Gastrocnemius medialis (tissue), 4 donors: Measurements from ENCODE around the gene KRTAP4-7. TPM values are rescaled to one million over a fixed set of nuclear protein-coding genes. Genes with fewer than 3 reads are reported as not detected.
"Not testable (repeated sequence)": the region's sequence is repeated elsewhere in the genome, so short reads cannot be mapped to it uniquely, and the experiment has no call there.

Experiments used
- ATAC-seq, 2 donors: fragments of 150-250 bp; one replicate each; pipeline ENCODE4 v1.9.1; 2016
- DNase-seq, 2 donors: peaks; one replicate each; pipeline ENCODE4 v3.0.0-alpha.2; 2019
- H3K27ac ChIP-seq, 4 donors: fragments of 200-600 bp; sonication (generic); 1 replicate in 1 of 4; 2 replicates in 3 of 4; pipeline ENCODE4 v1.5.1; 2016 to 2018; ENCODE audit warnings: mild to moderate bottlenecking in 2 of 4, moderate library complexity in 1 of 4
- H3K27me3 ChIP-seq, 3 donors: fragments of 200-600 bp; sonication (generic) in 2 of 3; 1 replicate in 1 of 3; 2 replicates in 2 of 3; pipeline versions ENCODE4 v1.5.1 to v1.6.0; 2016 to 2019; ENCODE audit warnings: mild to moderate bottlenecking in 1 of 3, moderate library complexity in 1 of 3
- H3K36me3 ChIP-seq, 2 donors: fragments of 200-600 bp; sonication (generic) in 1 of 2; one replicate each; pipeline ENCODE4 v1.5.1; 2017 to 2018
- H3K4me1 ChIP-seq, 2 donors: fragments of 200-600 bp; sonication (generic) in 1 of 2; one replicate each; pipeline ENCODE4 v1.5.1; 2016 to 2017; ENCODE audit warnings: mild to moderate bottlenecking in 2 of 2
- H3K4me3 ChIP-seq, 4 donors: fragments of 200-600 bp; sonication (generic) in 3 of 4; 1 replicate in 1 of 4; 2 replicates in 3 of 4; pipeline ENCODE4 v1.5.1; 2016 to 2019; ENCODE audit warnings: mild to moderate bottlenecking in 2 of 4
- H3K9me3 ChIP-seq, 3 donors: fragments of 200-600 bp; sonication (generic) in 2 of 3; 1 replicate in 1 of 3; 2 replicates in 2 of 3; pipeline ENCODE4 v1.5.1; 2016 to 2019
- POLR2A ChIP-seq, 2 donors: fragments of 450-650 bp; IDR thresholded peaks; one replicate each; pipeline ENCODE4 v1.6.1; 2017; ENCODE audit warnings: antibody characterized with exemption in 2 of 2, mild to moderate bottlenecking in 2 of 2, moderate library complexity in 2 of 2
- in situ Hi-C, 4 donors: fragments of 200-750 bp; cut with MboI; loops; one replicate each; pipeline versions ENCODE4 v1.15.0 to v1.8.0; 2017; ENCODE audit warnings: low sequenced_read_pairs in 4 of 4
- intact Hi-C: fragments of 100-400 bp; cut with DNase I; formaldehyde crosslinking; loops from one replicate; pipeline ENCODE4 v1.15.1; 2023; ENCODE audit warnings: low total_unique reads
- total RNA-seq, 4 donors: library from RNA; depleted of rRNA; stranded (reverse); fragments of >200 nt; gene quantifications; one replicate each; pipeline versions ENCODE4 v1.1.0 to v1.2.3, GENCODE V29; 2016
- TF ChIP-seq, protein P1 (sequence below), 5 experiments: fragments of 450-650 bp in 3 of 5; fragments of 200-600 bp in 2 of 5; sonication (generic) in 2 of 5; IDR thresholded peaks in 4 of 5; conservative IDR thresholded peaks in 1 of 5; 1 replicate in 4 of 5; 2 replicates in 1 of 5; pipeline ENCODE4 v1.5.1; 2016 to 2019; ENCODE audit warnings: antibody characterized with exemption in 5 of 5, mild to moderate bottlenecking in 3 of 5, moderate library complexity in 3 of 5

The KRTAP4-7 gene
- total RNA-seq, 4 donors from 2014 or later, result not detected

DNA sequence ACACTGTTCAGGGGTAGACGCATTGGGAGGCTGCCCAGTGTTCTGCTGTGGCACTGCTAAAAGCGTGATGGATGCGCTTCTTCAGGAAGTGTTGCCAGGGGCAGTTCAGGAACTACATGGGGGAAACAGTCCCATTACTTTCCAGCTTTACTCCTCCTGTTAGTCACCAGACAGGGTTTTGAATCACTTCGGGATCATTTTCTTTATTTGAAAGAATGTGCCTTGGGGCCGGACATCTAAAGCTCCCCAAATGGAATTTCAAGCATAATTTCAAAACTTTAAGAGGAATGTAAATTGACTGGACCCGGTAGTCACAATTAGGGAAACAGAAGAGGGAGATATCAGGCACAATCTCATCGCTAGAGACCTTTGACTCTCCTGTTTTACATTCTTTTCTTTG lies 35.5 kb upstream of the KRTAP4-7 start:
- DNase-seq (no peak), ATAC-seq (no peak)
- in situ Hi-C loops (no loop called here), intact Hi-C loops (no loop called here)
- peaks cover 0 to 24% (median 9%) of the 10 kb centered on the region in 3 donors for H3K27me3 ChIP-seq
- no peak overlapping the region for H3K27ac ChIP-seq
- H3K9me3 ChIP-seq, result peaks cover 0 to 4% (median 0%) of the 10 kb centered on the region in 3 donors
- no peak overlapping the region for H3K4me3 ChIP-seq
- no peaks in the 10 kb centered on the region for H3K4me1 ChIP-seq
- TF ChIP-seq POLR2A (IDR thresholded peaks at IDR 0.05), result no peak
- TF ChIP-seq, protein P1, sequence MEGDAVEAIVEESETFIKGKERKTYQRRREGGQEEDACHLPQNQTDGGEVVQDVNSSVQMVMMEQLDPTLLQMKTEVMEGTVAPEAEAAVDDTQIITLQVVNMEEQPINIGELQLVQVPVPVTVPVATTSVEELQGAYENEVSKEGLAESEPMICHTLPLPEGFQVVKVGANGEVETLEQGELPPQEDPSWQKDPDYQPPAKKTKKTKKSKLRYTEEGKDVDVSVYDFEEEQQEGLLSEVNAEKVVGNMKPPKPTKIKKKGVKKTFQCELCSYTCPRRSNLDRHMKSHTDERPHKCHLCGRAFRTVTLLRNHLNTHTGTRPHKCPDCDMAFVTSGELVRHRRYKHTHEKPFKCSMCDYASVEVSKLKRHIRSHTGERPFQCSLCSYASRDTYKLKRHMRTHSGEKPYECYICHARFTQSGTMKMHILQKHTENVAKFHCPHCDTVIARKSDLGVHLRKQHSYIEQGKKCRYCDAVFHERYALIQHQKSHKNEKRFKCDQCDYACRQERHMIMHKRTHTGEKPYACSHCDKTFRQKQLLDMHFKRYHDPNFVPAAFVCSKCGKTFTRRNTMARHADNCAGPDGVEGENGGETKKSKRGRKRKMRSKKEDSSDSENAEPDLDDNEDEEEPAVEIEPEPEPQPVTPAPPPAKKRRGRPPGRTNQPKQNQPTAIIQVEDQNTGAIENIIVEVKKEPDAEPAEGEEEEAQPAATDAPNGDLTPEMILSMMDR (IDR thresholded peaks at IDR 0.05 in 4 of 5, conservative IDR thresholded peaks at IDR 0.05 in 1 of 5), result no peak
- H3K36me3 ChIP-seq, result no peaks in the 10 kb centered on the region

DNA sequence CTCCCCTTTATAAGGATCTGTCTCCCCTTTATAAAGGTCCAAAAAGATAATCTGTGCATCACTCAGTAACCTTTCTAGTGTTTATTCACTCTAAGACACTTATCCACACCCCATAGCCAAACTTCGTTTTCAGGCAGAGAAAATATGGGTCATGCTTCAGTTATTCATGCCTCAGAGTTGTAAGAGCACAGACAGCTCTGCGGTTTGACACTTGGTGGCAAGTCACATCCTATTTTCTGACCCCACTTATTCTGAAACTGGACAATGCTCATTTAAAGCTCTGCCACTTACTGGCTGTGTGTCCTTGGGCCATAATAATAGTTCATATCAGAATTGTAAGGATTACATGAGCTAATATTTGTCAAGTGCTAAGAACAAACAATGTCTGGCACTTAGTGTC lies 34.8 kb upstream of the KRTAP4-7 start:
- intact Hi-C loops (no loop called here), in situ Hi-C loops (no loop called here)
- Histone ChIP-seq H3K27ac (no peak overlapping the region), H3K4me1 (no peaks in the 10 kb centered on the region), H3K27me3 (peaks cover 0 to 24% (median 9%) of the 10 kb centered on the region in 3 donors), H3K36me3 (no peaks in the 10 kb centered on the region), H3K4me3 (no peak overlapping the region), H3K9me3 (peaks cover 0 to 5% (median 0%) of the 10 kb centered on the region in 3 donors)
- DNase-seq (no peak), ATAC-seq (no peak)
- no peak for TF ChIP-seq POLR2A (IDR thresholded peaks at IDR 0.05)
- TF ChIP-seq, protein P1 (IDR thresholded peaks at IDR 0.05 in 4 of 5, conservative IDR thresholded peaks at IDR 0.05 in 1 of 5), result no peak

DNA sequence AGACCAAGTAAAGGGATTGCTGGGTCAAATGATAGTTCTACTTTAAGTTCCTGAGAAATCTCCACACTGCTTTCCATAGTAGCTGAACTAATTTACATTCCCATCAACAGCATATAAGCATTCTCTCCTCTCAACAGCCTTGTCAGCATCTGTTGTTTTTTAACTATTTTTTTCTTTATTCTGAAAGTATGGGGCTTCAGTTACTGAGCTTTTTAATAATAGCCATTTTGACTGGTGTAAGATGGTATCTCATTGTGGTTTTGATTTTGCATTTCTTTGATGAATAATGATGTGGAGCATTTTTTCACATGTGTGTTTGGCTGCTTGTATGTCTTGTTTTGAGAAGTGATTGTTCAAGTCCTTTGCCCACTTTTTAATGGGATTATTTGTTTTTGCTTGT lies 31.4 kb upstream of the KRTAP4-7 start:
- TF ChIP-seq POLR2A (IDR thresholded peaks at IDR 0.05), result no peak
- TF ChIP-seq, protein P1 (IDR thresholded peaks at IDR 0.05 in 4 of 5, conservative IDR thresholded peaks at IDR 0.05 in 1 of 5), result no peak
- Histone ChIP-seq H3K4me3 (no peak overlapping the region), H3K4me1 (no peaks in the 10 kb centered on the region), H3K27ac (no peak overlapping the region), H3K36me3 (no peaks in the 10 kb centered on the region), H3K9me3 (peaks cover 0 to 5% (median 0%) of the 10 kb centered on the region in 3 donors), H3K27me3 (peaks cover 3 to 28% (median 9%) of the 10 kb centered on the region in 3 donors)
- no peak for ATAC-seq
- intact Hi-C loops (no loop called here), in situ Hi-C loops (loop anchor here in 1 of 4 donors (25.0 kb wide), 1 partner anchor 90 kb away; the partner anchor contains the start of gene KRT39)
- no peak for DNase-seq

DNA sequence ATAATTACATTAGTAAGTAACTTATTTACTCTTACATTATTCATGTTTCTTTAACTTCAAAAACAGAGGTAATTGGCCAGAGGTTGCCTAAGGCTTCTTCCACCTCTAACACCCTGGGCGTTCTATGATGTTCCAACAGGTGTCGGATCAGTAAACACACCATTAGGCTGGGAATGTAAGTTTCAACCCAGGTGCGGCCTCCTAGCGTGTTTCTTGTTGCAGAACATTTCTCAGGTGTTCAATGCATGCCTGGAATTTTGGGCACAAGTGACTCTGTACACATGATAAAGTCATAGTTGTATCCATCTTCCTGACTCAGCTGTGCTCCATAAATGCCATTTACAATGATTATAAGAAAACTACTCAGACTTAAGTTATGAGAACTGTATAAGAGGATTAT lies 29.9 kb upstream of the KRTAP4-7 start:
- Histone ChIP-seq H3K27ac (no peak overlapping the region), H3K27me3 (peaks cover under 1 to 24% (median 7%) of the 10 kb centered on the region in 3 donors), H3K9me3 (peaks cover 0 to 5% (median 0%) of the 10 kb centered on the region in 3 donors), H3K4me1 (no peaks in the 10 kb centered on the region), H3K36me3 (no peaks in the 10 kb centered on the region), H3K4me3 (no peak overlapping the region)
- TF ChIP-seq POLR2A (IDR thresholded peaks at IDR 0.05), result no peak
- TF ChIP-seq, protein P1 (IDR thresholded peaks at IDR 0.05 in 4 of 5, conservative IDR thresholded peaks at IDR 0.05 in 1 of 5), result no peak
- no peak for ATAC-seq
- intact Hi-C loops (no loop called here), in situ Hi-C loops (loop anchor here in 1 of 4 donors (25.0 kb wide), 1 partner anchor 92 kb away; the partner anchor contains the start of gene KRT39)
- no peak for DNase-seq

DNA sequence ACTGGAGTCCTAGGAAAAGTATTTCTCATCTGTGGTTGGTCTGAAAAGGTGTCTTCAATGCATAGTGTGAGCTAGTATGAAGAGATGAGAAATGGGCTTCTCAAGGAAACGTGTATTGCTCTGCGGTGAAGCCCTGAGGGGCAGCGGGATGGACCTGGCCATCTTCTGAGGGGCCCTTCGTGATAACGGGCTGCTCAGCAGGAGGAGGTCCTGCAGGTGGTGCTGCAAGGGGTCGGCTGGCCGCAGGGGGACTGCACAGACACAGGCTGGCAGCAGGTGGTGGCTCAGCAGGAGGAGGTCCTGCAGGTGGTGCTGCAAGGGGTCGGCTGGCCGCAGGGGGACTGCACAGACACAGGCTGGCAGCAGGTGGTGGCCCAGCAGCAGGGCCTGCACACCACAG lies 29.4 kb upstream of the KRTAP4-7 start:
- in situ Hi-C loops, result loop anchor here in 1 of 4 donors (25.0 kb wide), 1 partner anchor 92 kb away; the partner anchor contains the start of gene KRT39
- ATAC-seq, intact Hi-C loops: not testable (repeated sequence)

DNA sequence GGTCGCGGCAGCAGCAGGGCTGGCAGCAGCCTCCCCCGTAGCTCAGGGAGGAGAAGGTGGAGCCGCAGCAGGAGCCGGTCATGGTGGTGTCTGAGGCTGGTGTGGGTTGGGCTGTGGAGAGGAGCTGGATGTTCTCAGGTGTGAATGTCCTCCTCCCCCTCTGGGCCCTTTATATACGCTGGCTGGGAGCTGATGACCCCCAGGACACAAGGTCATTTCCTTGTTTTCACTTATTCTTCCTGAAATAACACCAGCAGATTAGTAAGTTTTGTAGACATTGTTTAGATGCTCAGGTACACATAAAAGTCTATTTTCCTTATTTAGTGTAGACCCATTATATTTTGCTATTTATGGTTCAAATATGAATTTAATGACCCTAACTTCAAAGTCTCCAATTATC lies 28.8 kb upstream of the KRTAP4-7 start, which contains the start of gene KRTAP2-2:
Gene KRTAP2-2, minus strand, starts transcription at position 101 of the 400 bp plus-strand sequence. Its CDS starts 19 bp downstream, at position 82.
- DNase-seq, H3K27ac ChIP-seq, ATAC-seq, H3K4me3 ChIP-seq, H3K36me3 ChIP-seq, H3K4me1 ChIP-seq, intact Hi-C loops, H3K9me3 ChIP-seq: not testable (repeated sequence)
- in situ Hi-C loops, result loop anchor here in 1 of 4 donors (25.0 kb wide), 1 partner anchor 93 kb away; the partner anchor contains the start of gene KRT39
- peaks cover 0 to 24% (median 7%) of the 10 kb centered on the region in 3 donors for H3K27me3 ChIP-seq

More for the DNA sequence above, 29.4 kb upstream of the KRTAP4-7 start:
- DNase-seq, H3K36me3 ChIP-seq, H3K27ac ChIP-seq, H3K9me3 ChIP-seq, H3K4me1 ChIP-seq, H3K4me3 ChIP-seq: not testable (repeated sequence)
- H3K27me3 ChIP-seq, result peaks cover 0 to 27% (median 7%) of the 10 kb centered on the region in 3 donors
